Measurements from ENCODE around the gene DYNC1H1. TPM values are rescaled to one million over a fixed set of nuclear protein-coding genes. Genes with fewer than 3 reads are reported as not detected.

Gene DYNC1H1
- total RNA-seq, 4 donors from 2014 or later, result 486 to 737 (median 718) TPM

GRCh38 chr14:102008891-102009290, 44.5 kb downstream of the DYNC1H1 start:
- TF ChIP-seq CTCF (IDR thresholded peaks at IDR 0.05 in 4 of 5, conservative IDR thresholded peaks at IDR 0.05 in 1 of 5), result no peak
- no peak for TF ChIP-seq POLR2A (IDR thresholded peaks at IDR 0.05)
- H3K4me1 ChIP-seq, result no peaks in the 10 kb centered on the region
- DNase-seq, result no peak
- in situ Hi-C loops (cut with MboI; ENCODE audit: low sequenced_read_pairs in 4 of 4) (no loop called here), intact Hi-C loops (cut with DNase I; ENCODE audit: low total_unique reads) (no loop called here)
- ATAC-seq, result no peak
- H3K9me3 ChIP-seq, result no peaks in the 10 kb centered on the region
- H3K27ac ChIP-seq, result no peak overlapping the region
- peaks cover 14 to 100% of the 10 kb centered on the region in 2 donors for H3K36me3 ChIP-seq
- no peak overlapping the region for H3K4me3 ChIP-seq
- no peaks in the 10 kb centered on the region for H3K27me3 ChIP-seq

GRCh38 chr14:102011631-102012030, 47.3 kb downstream of the DYNC1H1 start:
- no peak for ATAC-seq

GRCh38 chr14:102012336-102012735, 48.0 kb downstream of the DYNC1H1 start:
- in situ Hi-C loops (cut with MboI; ENCODE audit: low sequenced_read_pairs in 4 of 4), result no loop called here
- Histone ChIP-seq H3K9me3 (no peaks in the 10 kb centered on the region), H3K4me1 (no peaks in the 10 kb centered on the region), H3K4me3 (no peak overlapping the region), H3K27me3 (no peaks in the 10 kb centered on the region), H3K36me3 (peaks cover 15 to 98% of the 10 kb centered on the region in 2 donors), H3K27ac (no peak overlapping the region)
- no peak for DNase-seq
- ATAC-seq, result no peak
- intact Hi-C loops (cut with DNase I; ENCODE audit: low total_unique reads), result no loop called here
- TF ChIP-seq POLR2A (IDR thresholded peaks at IDR 0.05), result no peak
- no peak for TF ChIP-seq CTCF (IDR thresholded peaks at IDR 0.05 in 4 of 5, conservative IDR thresholded peaks at IDR 0.05 in 1 of 5)

More at GRCh38 chr14:102011631-102012030, 47.3 kb downstream of the DYNC1H1 start:
- H3K27ac ChIP-seq, result no peak overlapping the region
- no peaks in the 10 kb centered on the region for H3K4me1 ChIP-seq
- no peak for TF ChIP-seq POLR2A (IDR thresholded peaks at IDR 0.05)
- TF ChIP-seq CTCF (IDR thresholded peaks at IDR 0.05 in 4 of 5, conservative IDR thresholded peaks at IDR 0.05 in 1 of 5), result no peak
- no peak for DNase-seq
- peaks cover 10 to 98% of the 10 kb centered on the region in 2 donors for H3K36me3 ChIP-seq
- in situ Hi-C loops (cut with MboI; ENCODE audit: low sequenced_read_pairs in 4 of 4), result no loop called here
- no peak overlapping the region for H3K4me3 ChIP-seq
- no peaks in the 10 kb centered on the region for H3K27me3 ChIP-seq
- no peaks in the 10 kb centered on the region for H3K9me3 ChIP-seq
- intact Hi-C loops (cut with DNase I; ENCODE audit: low total_unique reads), result no loop called here

GRCh38 chr14:102013669-102014200, 49.4 kb downstream of the DYNC1H1 start:
- no peaks in the 10 kb centered on the region for H3K27me3 ChIP-seq
- H3K27ac ChIP-seq, result no peak overlapping the region
- H3K4me1 ChIP-seq, result no peaks in the 10 kb centered on the region
- H3K36me3 ChIP-seq, result peaks cover 17 to 98% of the 10 kb centered on the region in 2 donors
- H3K4me3 ChIP-seq, result no peak overlapping the region
- in situ Hi-C loops (cut with MboI; ENCODE audit: low sequenced_read_pairs in 4 of 4) (no loop called here), intact Hi-C loops (cut with DNase I; ENCODE audit: low total_unique reads) (loop anchor here (2.0 kb wide), 1 partner anchor 15 kb away; no protein-coding TSS in a partner anchor)
- ATAC-seq (no peak), DNase-seq (no peak)
- no peaks in the 10 kb centered on the region for H3K9me3 ChIP-seq
- TF ChIP-seq CTCF (IDR thresholded peaks at IDR 0.05 in 4 of 5, conservative IDR thresholded peaks at IDR 0.05 in 1 of 5) (no peak), POLR2A (IDR thresholded peaks at IDR 0.05) (no peak)
